ENCODE measurements around the gene RPS6KA1.

GRCh38 chr1:26545969-26546323 is 16.4 kb downstream of the RPS6KA1 start:
- TF ChIP-seq CTCF (IDR thresholded peaks at IDR 0.05) (no peak), POLR2A (IDR thresholded peaks at IDR 0.05) (no peak)

All from right lobe of liver (tissue), 4 donors.